ENCODE results near the gene KMT2E.
"Not testable (repeated sequence)": the region's sequence is repeated elsewhere in the genome, so short reads cannot be mapped to it uniquely, and the experiment has no call there.

DNA sequence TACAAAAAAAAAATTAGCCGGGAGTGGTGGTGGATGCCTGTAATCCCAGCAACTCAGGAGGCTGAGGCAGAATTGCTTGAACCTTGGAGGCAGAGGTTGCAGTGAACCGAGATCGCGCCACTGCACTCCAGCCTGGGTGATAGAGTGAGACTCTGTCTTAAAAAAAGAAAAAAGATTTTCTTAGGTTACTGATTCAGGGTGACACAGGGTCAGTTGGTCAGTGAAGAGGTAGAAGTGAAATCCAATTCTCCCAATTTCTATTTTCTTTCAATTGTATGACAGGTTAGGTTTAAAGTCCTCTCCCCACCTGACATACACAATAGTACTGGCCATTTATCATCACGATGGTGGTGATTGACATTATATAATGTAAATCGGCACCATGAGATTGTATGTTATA is 38.5 kb upstream of the KMT2E start:
- not testable (repeated sequence) for TF ChIP-seq EZH2 (IDR thresholded peaks at IDR 0.05; ENCODE audit: borderline replicate concordance, low read depth, low read length, poor library complexity, severe bottlenecking)
- TF ChIP-seq, protein P1, sequence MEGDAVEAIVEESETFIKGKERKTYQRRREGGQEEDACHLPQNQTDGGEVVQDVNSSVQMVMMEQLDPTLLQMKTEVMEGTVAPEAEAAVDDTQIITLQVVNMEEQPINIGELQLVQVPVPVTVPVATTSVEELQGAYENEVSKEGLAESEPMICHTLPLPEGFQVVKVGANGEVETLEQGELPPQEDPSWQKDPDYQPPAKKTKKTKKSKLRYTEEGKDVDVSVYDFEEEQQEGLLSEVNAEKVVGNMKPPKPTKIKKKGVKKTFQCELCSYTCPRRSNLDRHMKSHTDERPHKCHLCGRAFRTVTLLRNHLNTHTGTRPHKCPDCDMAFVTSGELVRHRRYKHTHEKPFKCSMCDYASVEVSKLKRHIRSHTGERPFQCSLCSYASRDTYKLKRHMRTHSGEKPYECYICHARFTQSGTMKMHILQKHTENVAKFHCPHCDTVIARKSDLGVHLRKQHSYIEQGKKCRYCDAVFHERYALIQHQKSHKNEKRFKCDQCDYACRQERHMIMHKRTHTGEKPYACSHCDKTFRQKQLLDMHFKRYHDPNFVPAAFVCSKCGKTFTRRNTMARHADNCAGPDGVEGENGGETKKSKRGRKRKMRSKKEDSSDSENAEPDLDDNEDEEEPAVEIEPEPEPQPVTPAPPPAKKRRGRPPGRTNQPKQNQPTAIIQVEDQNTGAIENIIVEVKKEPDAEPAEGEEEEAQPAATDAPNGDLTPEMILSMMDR (conservative IDR thresholded peaks at IDR 0.05; ENCODE audit: low read depth, low read length): not testable (repeated sequence)
